ENCODE data around the gene CYLD.

The CYLD gene

DNA sequence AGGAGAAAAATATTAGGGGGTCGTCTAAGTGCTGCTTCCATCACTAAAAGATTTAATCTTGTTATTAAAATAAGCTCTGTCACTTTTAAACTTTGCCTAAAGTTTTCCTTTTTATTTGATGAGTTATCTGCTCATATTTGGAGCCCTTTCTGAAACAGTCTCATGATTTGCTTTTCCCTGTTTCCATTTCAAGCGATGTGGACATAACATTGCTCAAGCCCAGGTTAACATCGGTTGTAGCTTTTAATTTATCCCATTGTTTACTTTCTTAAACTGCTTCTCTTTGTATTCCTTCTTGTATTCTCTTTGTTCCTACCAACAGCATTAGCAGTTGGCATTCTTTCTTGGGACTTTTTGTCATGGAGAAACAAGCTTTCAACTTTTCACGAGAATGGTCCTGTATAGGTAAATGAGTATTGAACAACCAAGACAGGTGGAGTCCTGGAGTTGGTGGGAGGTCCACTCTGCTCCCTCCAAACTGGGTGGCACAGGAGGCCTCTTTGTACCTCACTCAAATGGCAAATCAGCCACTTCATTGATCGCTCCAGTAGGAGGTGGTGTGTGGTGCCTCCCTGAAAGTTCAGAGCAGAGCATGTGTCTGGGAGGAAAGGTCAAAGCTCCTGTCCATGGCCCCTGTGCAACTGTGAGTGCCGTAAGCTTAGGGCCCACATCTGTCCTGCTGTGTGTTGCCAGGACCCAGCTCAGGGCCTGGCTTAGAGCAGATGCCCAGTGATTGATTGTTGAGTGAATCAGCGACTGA lies 107.0 kb downstream of the CYLD start:
- no peak for DNase-seq
